Body of pancreas (tissue), 4 donors: ENCODE data around the gene RSPH1. TPM values are rescaled to one million over a fixed set of nuclear protein-coding genes. Genes with fewer than 3 reads are reported as not detected.

Experiments
- ATAC-seq: fragments of 150-250 bp; one replicate; pipeline ENCODE4 v1.9.1; 2016
- DNase-seq, 4 donors: peaks; one replicate each; pipeline ENCODE4 v3.0.0-alpha.2; 2019
- H3K27ac ChIP-seq, 4 donors: fragments of 200-600 bp; sonication (generic); 1 replicate in 3 of 4; 2 replicates in 1 of 4; pipeline versions ENCODE4 v1.5.1 to v1.6.1; 2016 to 2019; ENCODE audit warnings: mild to moderate bottlenecking in 1 of 4, mixed read lengths in 1 of 4, moderate library complexity in 1 of 4
- H3K27me3 ChIP-seq, 2 donors: fragments of 200-600 bp; sonication (generic); one replicate each; pipeline ENCODE4 v1.6.0; 2016; ENCODE audit warnings: mild to moderate bottlenecking in 1 of 2
- H3K36me3 ChIP-seq, 2 donors: fragments of 200-600 bp; sonication (generic); replicated peaks in 1 of 2; 2 replicates each; pipeline ENCODE4 v1.5.1; 2016; ENCODE audit warnings: low read depth in 2 of 2; ENCODE audit not compliant: insufficient read depth in 1 of 2
- H3K4me1 ChIP-seq: fragments of 200-600 bp; sonication (generic); one replicate; pipeline ENCODE4 v1.6.0; 2016
- H3K4me3 ChIP-seq, 2 donors: fragments of 200-600 bp; sonication (generic); 1 replicate in 1 of 2; 2 replicates in 1 of 2; pipeline ENCODE4 v1.5.1; 2016 to 2019
- H3K9me3 ChIP-seq, 3 donors: fragments of 200-600 bp; sonication (generic); 1 replicate in 2 of 3; 2 replicates in 1 of 3; pipeline ENCODE4 v1.5.1; 2016
- POLR2A ChIP-seq, 3 donors: fragments of 450-650 bp; IDR thresholded peaks; one replicate each; pipeline ENCODE4 v1.6.1; 2016; ENCODE audit warnings: antibody characterized with exemption in 3 of 3, mild to moderate bottlenecking in 2 of 3
- WGBS, 2 donors: methylation state at CpG; one replicate each; pipeline ENCODE4 v1.1.5; 2017; 5-methylcytosine and 5-hydroxymethylcytosine counted together
- intact Hi-C: fragments of 100-400 bp; cut with DNase I; formaldehyde crosslinking; loops from one replicate; pipeline ENCODE4 v1.15.1; 2023
- total RNA-seq, 2 donors: library from RNA; depleted of rRNA; stranded (reverse); fragments of >200 nt; gene quantifications; one replicate each; pipeline ENCODE4 v1.1.0, GENCODE V29; 2016
- TF ChIP-seq, protein P1 (sequence below), 7 experiments: fragments of 450-650 bp in 4 of 7; fragments of 200-600 bp in 3 of 7; sonication (generic) in 3 of 7; IDR thresholded peaks; one replicate each; pipeline ENCODE4 v1.5.1; 2016 to 2019; ENCODE audit warnings: antibody characterized with exemption in 7 of 7

RSPH1 gene
- total RNA-seq, 2 donors from 2014 or later = 1.6 to 2.3 TPM

- TF ChIP-seq, protein P1, sequence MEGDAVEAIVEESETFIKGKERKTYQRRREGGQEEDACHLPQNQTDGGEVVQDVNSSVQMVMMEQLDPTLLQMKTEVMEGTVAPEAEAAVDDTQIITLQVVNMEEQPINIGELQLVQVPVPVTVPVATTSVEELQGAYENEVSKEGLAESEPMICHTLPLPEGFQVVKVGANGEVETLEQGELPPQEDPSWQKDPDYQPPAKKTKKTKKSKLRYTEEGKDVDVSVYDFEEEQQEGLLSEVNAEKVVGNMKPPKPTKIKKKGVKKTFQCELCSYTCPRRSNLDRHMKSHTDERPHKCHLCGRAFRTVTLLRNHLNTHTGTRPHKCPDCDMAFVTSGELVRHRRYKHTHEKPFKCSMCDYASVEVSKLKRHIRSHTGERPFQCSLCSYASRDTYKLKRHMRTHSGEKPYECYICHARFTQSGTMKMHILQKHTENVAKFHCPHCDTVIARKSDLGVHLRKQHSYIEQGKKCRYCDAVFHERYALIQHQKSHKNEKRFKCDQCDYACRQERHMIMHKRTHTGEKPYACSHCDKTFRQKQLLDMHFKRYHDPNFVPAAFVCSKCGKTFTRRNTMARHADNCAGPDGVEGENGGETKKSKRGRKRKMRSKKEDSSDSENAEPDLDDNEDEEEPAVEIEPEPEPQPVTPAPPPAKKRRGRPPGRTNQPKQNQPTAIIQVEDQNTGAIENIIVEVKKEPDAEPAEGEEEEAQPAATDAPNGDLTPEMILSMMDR (IDR thresholded peaks at IDR 0.05) = no peak
- no peak for TF ChIP-seq POLR2A (IDR thresholded peaks at IDR 0.05)
- ATAC-seq (no peak), DNase-seq (no peak)
- Histone ChIP-seq H3K4me1 (peaks cover 18% of the 10 kb centered on the region), H3K27ac (no peak overlapping the region), H3K36me3 (peaks cover 0 to 2% of the 10 kb centered on the region in 2 donors), H3K4me3 (no peak overlapping the region), H3K27me3 (no peaks in the 10 kb centered on the region), H3K9me3 (no peaks in the 10 kb centered on the region)
- intact Hi-C loops = no loop called here
- WGBS, 2 donors = 96% methylated on average over 10 to 11 of the region's 11 CpGs
These were observed 22.2 kb upstream of the RSPH1 start for GRCh38 chr21:42518215-42518614.

DNA sequence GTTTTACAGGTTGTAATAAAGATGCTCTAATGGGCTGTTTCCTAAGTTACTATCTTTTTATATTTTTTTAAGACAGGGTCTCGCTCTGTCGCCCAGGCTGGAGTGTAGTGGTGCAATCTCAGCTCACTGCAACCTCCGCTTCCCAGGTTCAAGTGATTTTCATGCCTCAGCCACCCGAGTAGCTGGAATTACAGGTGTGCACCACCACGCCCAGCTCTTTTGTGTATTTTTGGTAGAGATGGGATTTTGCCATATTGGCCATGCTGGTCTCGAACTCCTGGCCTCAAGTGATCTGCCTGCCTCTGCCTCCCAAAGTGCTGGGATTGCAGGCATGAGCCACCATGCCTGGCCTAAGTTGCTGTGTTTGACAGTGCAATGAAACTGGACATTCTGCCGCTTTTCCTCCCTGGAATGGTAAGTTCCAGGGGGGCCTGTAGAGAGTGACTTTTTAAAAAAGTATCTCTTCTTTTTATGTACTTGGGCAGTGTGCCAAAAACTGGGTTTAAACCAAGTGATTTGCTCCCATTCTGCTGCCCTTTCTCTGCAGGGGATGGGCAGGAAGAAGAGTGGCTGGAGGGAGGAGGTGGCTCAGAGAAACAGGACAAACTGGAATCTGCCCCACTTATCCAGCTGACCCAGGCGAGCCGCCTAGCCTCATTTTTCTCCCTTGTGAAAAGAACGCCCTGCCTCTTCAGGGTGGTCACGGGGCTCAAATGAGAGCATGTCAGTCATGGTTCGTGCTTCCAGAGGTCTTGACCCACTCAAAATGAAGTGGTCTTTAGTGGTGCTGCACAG is 19.9 kb upstream of the RSPH1 start:
- DNase-seq (peak in 3 of 4 donors; percentile 40 to 50 (median 49)), ATAC-seq (no peak)
- Histone ChIP-seq H3K27ac (peak overlapping the region in 2 of 4 donors; percentile 79 to 91), H3K36me3 (no peaks in the 10 kb centered on the region), H3K4me3 (no peak overlapping the region), H3K9me3 (no peaks in the 10 kb centered on the region), H3K4me1 (peaks cover 20% of the 10 kb centered on the region), H3K27me3 (no peaks in the 10 kb centered on the region)
- WGBS, 2 donors = 68 to 81% methylated on average over 12 of the region's 12 CpGs
- intact Hi-C loops = no loop called here
- TF ChIP-seq, protein P1 (IDR thresholded peaks at IDR 0.05) = no peak
- no peak for TF ChIP-seq POLR2A (IDR thresholded peaks at IDR 0.05)

DNA sequence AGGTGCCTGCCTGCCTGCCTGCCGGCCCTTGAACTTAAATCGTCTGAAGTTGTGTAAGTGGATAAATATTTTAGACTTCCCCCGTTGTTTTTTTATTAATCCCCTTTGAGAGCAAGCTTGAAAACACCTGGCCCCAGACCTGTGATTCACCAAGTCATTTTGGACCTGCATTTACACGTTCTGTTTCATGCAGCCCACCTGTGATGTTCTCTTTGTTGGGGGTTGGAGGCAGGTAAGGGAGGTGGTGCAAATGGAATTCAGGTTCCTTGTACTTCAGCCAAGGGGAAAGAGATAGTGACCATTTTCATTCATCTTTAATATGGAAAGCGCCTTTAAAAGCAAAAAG is 18.8 kb upstream of the RSPH1 start:
- Histone ChIP-seq H3K9me3 (no peaks in the 10 kb centered on the region), H3K4me3 (peak overlapping the region in 1 of 2 donors; percentile 80)
- ATAC-seq = no peak

DNA sequence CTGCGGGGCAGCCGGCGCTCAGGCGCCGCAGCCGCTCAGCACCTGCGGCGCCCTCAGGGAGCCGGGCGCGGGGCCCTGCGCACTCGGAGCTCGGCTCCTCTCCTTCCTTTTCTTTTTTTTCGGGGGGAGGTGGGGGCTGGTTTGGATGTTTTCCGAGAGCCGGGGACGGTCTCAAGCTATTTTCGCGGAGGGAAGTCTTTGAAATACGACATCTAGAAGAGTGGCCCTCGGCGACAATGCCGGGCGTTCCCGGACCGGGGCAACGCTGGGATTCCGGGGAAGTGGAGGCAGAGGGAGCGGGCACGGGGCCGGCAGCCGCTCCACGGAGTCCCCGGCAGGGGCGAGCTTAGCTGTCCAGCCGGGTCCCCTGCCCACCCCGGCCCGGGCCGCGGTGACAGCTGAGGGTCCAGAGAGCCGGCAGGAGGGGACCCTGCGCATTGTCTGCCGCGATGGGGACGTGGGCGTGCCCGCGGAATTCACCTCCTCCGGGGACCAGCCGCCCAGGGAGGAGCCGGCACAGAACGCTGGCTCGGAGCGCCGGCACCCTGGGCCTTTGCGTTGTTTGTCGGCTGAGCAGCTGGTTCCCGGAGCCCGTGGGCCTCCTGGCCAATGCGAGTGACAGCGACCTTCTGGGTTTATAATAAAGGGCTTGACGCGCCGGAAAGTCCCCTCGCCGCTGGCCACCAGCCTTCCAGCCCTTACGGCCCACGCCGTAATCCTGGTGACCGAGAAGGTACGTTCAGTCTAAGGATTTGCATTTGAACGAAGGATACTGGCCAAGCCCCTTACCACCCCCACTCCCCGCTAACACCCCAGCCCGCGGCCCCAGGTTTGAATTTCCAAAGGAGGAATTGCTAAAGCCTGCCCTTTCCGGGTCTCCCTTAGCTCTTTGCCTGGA is 18.2 kb upstream of the RSPH1 start:
- H3K27me3 ChIP-seq = no peaks in the 10 kb centered on the region
- H3K9me3 ChIP-seq = no peaks in the 10 kb centered on the region
- TF ChIP-seq, protein P1 (IDR thresholded peaks at IDR 0.05) = no peak
- peak; percentile 55 to 88 (median 87) for TF ChIP-seq POLR2A (IDR thresholded peaks at IDR 0.05)
- intact Hi-C loops = no loop called here
- ATAC-seq = peak; percentile 71
- H3K27ac ChIP-seq = peak overlapping the region; percentile 47 to 91 (median 76)
- H3K4me3 ChIP-seq = peak overlapping the region; percentile 54 to 80
- H3K36me3 ChIP-seq = no peaks in the 10 kb centered on the region
- peak; percentile 63 to 71 (median 68) for DNase-seq
- WGBS, 2 donors = 0% methylated on average over 10 to 77 of the region's 77 CpGs
- H3K4me1 ChIP-seq = peaks cover 20% of the 10 kb centered on the region

More for the DNA sequence above, 18.8 kb upstream of the RSPH1 start:
- intact Hi-C loops = no loop called here
- Histone ChIP-seq H3K27ac (peak overlapping the region in 3 of 4 donors; percentile 74 to 91 (median 79)), H3K4me1 (peaks cover 20% of the 10 kb centered on the region), H3K27me3 (no peaks in the 10 kb centered on the region), H3K36me3 (no peaks in the 10 kb centered on the region)
- 18 to 20% methylated on average over 5 of the region's 5 CpGs for WGBS, 2 donors
- no peak for DNase-seq
- TF ChIP-seq, protein P1 (IDR thresholded peaks at IDR 0.05) = no peak
- TF ChIP-seq POLR2A (IDR thresholded peaks at IDR 0.05) = no peak
